ENCODE results near the gene KDM2A.

KDM2A gene

GRCh38 chr11:67274768-67275605 is 155.9 kb downstream of the KDM2A start:
- no peak for DNase-seq

- no peak for DNase-seq
Observed at GRCh38 chr11:67275606-67276409, 156.7 kb downstream of the KDM2A start.

GRCh38 chr11:67276781-67277230 is 157.7 kb downstream of the KDM2A start:
- DNase-seq = peak; percentile 74

- peak; percentile 96 for DNase-seq
Observed at GRCh38 chr11:67277231-67277961, 158.3 kb downstream of the KDM2A start.

GRCh38 chr11:67278135-67278938 is 159.3 kb downstream of the KDM2A start:
- no peak for DNase-seq

GRCh38 chr11:67278939-67279588 is 160.0 kb downstream of the KDM2A start:
- DNase-seq = no peak

- DNase-seq = no peak
Observed at GRCh38 chr11:67279589-67280340, 160.7 kb downstream of the KDM2A start.

GRCh38 chr11:67280341-67280787 is 161.3 kb downstream of the KDM2A start:
- no peak for DNase-seq

GRCh38 chr11:67280788-67281551 is 161.9 kb downstream of the KDM2A start:
- DNase-seq = no peak

GRCh38 chr11:67281552-67282150 is 162.6 kb downstream of the KDM2A start:
- DNase-seq = no peak

GRCh38 chr11:67282155-67282875 is 163.3 kb downstream of the KDM2A start:
- DNase-seq = no peak

GRCh38 chr11:67282876-67283371 is 163.9 kb downstream of the KDM2A start:
- DNase-seq = no peak

GRCh38 chr11:67283481-67283963 is 164.5 kb downstream of the KDM2A start:
- DNase-seq = no peak

- DNase-seq = no peak
Observed at GRCh38 chr11:67284811-67285540, 165.9 kb downstream of the KDM2A start.

- DNase-seq = no peak
Observed at GRCh38 chr11:67285541-67286498, 166.8 kb downstream of the KDM2A start.

GRCh38 chr11:67286621-67287333 is 167.7 kb downstream of the KDM2A start:
- DNase-seq = no peak
